Stomach smooth muscle (tissue), 2 donors: ENCODE measurements around the gene OR10K1.
"Not testable (repeated sequence)": the region's sequence is repeated elsewhere in the genome, so short reads cannot be mapped to it uniquely, and the experiment has no call there.

ENCODE experiments used
- H3K27ac ChIP-seq: one replicate; pipeline ENCODE4 v1.7.0; 2013; ENCODE audit warnings: mild to moderate bottlenecking, low read length, inconsistent platforms
- H3K27me3 ChIP-seq, 2 donors: one replicate each; pipeline ENCODE4 v1.7.0; 2013; ENCODE audit warnings: low read length in 2 of 2; ENCODE audit not compliant: insufficient read depth in 2 of 2, control insufficient read depth in 1 of 2
- H3K36me3 ChIP-seq, 2 donors: one replicate each; pipeline ENCODE4 v1.7.0; 2013; ENCODE audit warnings: low read length in 2 of 2; ENCODE audit not compliant: control insufficient read depth in 2 of 2, insufficient read depth in 2 of 2
- H3K4me1 ChIP-seq: one replicate; pipeline ENCODE4 v1.7.0; 2013; ENCODE audit warnings: low read length; ENCODE audit not compliant: control insufficient read depth, insufficient read depth
- H3K4me3 ChIP-seq, 2 donors: one replicate each; pipeline ENCODE4 v1.7.0; 2013; ENCODE audit warnings: low read length in 2 of 2
- H3K9ac ChIP-seq, 2 donors: one replicate each; pipeline ENCODE4 v1.7.0; 2013; ENCODE audit warnings: low read length in 2 of 2, mild to moderate bottlenecking in 1 of 2
- H3K9me3 ChIP-seq, 2 donors: one replicate each; pipeline ENCODE4 v1.7.0; 2013; ENCODE audit warnings: low read length in 2 of 2; ENCODE audit not compliant: control insufficient read depth in 2 of 2
- donor health status: healthy.
- donor health status: Pancreatic carcinoma.

OR10K1 gene, protein sequence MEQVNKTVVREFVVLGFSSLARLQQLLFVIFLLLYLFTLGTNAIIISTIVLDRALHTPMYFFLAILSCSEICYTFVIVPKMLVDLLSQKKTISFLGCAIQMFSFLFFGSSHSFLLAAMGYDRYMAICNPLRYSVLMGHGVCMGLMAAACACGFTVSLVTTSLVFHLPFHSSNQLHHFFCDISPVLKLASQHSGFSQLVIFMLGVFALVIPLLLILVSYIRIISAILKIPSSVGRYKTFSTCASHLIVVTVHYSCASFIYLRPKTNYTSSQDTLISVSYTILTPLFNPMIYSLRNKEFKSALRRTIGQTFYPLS

DNA sequence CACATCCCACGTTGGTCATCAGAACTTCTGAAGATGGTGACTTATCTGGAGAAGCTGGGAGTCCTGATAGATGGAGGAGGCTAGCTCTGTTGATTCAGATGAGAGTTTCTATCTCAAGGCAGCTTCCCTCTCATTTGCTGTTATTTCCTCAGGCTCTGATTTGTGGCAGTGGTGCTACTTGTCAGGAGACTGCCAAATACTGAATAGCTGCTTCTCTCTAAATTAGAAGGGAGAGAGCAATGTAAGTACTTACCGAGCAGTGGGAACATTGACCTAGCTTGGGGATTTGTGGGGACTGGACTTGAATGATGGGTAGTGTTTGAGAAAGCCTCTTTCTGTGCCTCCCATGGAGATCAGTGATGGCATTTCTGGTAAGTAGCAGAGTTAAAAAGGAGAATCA, at the start of gene OR10K1:
Gene OR10K1, plus strand, starts transcription at position 301 of the 400 bp plus-strand sequence. CDS start 3,728 bp downstream, outside the sequence.
- no peaks in the 10 kb centered on the region for H3K27me3 ChIP-seq
- H3K9ac ChIP-seq = no peak within 1 kb of the TSS
- H3K4me3 ChIP-seq = no peak within 1 kb of the TSS
- no peaks in the 10 kb centered on the region for H3K9me3 ChIP-seq
- H3K27ac ChIP-seq = no peak within 1 kb of the TSS
- no peaks in the 10 kb centered on the region for H3K4me1 ChIP-seq
- H3K36me3 ChIP-seq = no peaks in the 10 kb centered on the region

DNA sequence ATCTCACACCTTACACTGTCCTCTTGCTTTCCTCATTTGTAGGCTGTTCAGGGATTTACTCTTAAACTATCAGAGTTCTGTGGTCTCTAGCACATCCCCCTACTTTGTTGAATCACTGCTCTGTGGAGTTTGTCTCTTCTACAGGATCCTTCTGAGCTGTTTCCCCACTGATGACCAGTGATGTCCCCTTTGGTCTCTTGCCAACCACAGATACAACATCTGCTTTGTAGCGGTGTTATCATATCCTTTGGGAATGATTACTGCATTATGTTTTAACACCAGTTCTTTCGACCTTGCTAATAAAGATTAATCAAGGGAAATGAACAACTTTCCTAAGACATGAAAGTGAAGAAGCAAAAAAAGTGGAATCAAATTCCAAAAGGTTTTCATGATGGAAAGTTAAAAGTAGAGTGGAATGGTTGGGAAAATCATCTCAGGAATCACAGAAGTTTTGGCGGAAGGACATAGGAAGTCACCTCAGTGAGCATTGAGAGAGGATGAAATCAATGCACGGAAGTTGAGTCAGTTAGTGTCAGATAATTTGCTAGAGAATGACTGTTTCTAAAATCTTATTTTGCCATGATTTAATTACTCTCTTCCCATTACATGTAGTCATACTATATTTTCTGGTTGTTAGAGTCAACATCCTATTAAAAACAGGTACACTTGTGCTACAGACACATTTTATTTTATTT, 46.8 kb upstream of the OR10K1 start:
- H3K4me1 ChIP-seq = no peaks in the 10 kb centered on the region
- no peak overlapping the region for H3K4me3 ChIP-seq
- H3K27me3 ChIP-seq = no peaks in the 10 kb centered on the region
- no peaks in the 10 kb centered on the region for H3K36me3 ChIP-seq
- no peak overlapping the region for H3K9ac ChIP-seq
- no peak overlapping the region for H3K27ac ChIP-seq
- no peaks in the 10 kb centered on the region for H3K9me3 ChIP-seq

DNA sequence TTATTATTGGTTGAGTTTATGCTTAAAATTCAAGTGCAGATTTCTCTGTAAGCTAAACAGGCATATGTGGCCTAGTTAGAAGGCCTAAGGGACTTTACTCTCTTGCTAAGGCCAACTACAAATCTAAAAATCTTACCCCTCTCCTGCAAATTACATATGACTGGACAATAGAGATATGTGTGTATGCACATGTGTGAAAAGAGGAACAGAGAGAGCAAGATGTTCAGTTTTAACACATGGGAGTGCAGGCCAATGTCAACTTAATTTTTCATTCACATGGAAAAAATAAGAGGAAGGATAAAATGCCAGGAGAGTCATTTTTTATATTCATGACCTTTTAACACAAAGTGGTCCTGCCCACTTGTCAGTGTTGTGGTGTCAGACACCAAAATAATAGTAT, 44.0 kb upstream of the OR10K1 start:
- Histone ChIP-seq H3K9ac (no peak overlapping the region), H3K4me3 (no peak overlapping the region), H3K27ac (no peak overlapping the region)

DNA sequence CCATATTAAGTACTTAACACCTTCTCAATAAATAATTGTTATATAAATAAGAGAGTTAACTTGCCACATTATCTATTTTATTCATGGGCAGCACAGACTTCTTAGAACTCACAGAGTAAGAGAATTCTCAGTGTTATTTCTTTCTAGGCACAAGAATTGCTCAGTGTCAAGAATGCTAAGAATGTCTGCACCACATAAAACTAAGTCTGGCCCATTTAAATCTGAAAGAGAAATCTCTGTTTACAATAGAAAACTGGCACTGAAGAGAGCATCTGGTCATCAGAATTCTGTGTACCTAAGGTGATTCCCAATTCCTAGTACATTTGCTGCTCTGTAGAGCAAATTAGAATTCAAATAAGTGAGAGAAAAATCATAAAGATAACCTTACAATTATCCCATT, 39.4 kb upstream of the OR10K1 start:
- H3K4me3 ChIP-seq = no peak overlapping the region

More for the DNA sequence above, 44.0 kb upstream of the OR10K1 start:
- Histone ChIP-seq H3K36me3 (no peaks in the 10 kb centered on the region), H3K4me1 (no peaks in the 10 kb centered on the region), H3K9me3 (no peaks in the 10 kb centered on the region), H3K27me3 (no peaks in the 10 kb centered on the region)

DNA sequence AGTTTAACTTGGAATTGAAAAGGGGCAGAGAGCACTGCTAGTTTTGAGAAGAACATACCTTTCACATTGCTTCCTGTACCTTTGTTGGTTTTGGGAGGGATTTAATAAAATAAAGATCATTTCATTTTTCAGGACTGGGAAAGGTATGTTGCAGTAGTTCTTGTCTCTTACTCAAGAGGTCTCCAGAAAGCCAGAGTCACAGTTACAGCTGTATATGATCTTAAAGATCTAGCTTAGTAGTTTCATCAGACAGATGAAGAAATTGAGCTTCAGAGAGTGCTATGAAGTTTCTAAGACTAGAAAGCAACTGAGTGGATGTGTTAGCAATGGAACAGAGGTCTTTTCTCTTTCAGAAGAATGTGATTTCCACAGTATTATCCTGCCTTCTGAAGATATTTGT, 36.6 kb upstream of the OR10K1 start:
- Histone ChIP-seq H3K4me1 (no peaks in the 10 kb centered on the region), H3K36me3 (no peaks in the 10 kb centered on the region), H3K27me3 (no peaks in the 10 kb centered on the region), H3K27ac (no peak overlapping the region), H3K9me3 (peaks cover 0 to 2% of the 10 kb centered on the region in 2 donors), H3K9ac (no peak overlapping the region), H3K4me3 (no peak overlapping the region)

More for the DNA sequence above, 39.4 kb upstream of the OR10K1 start:
- H3K4me1 ChIP-seq = no peaks in the 10 kb centered on the region
- no peaks in the 10 kb centered on the region for H3K36me3 ChIP-seq
- H3K9me3 ChIP-seq = peaks cover 0 to 2% of the 10 kb centered on the region in 2 donors
- no peak overlapping the region for H3K27ac ChIP-seq
- H3K9ac ChIP-seq = no peak overlapping the region
- no peaks in the 10 kb centered on the region for H3K27me3 ChIP-seq

DNA sequence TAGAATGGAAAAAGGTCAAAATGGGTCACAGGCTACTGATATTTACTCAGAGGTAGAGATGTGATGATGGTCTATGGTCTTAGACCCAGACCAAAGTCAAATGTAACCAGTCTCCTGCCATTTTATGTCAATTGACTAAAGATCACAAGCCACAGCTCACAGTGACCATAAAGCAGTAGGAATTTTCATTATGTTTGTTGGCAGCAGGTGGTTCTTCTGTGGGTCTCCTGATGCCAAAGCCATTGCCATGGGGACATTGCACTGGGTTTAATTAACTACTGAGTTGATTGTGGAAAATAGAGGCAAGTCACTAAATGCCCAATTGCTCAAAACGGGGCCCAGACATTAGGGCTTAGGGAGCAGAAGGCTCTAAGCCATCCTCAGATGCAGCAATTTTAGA, 35.5 kb upstream of the OR10K1 start, which contains the start of gene OR10K2:
Gene OR10K2, minus strand, starts transcription at position 101 of the 400 bp plus-strand sequence. CDS start 5,371 bp downstream, outside the sequence.
- H3K36me3 ChIP-seq = no peaks in the 10 kb centered on the region
- no peak within 1 kb of the TSS for H3K4me3 ChIP-seq
- no peaks in the 10 kb centered on the region for H3K4me1 ChIP-seq
- no peak within 1 kb of the TSS for H3K9ac ChIP-seq
- no peaks in the 10 kb centered on the region for H3K27me3 ChIP-seq
- H3K9me3 ChIP-seq = peaks cover 0 to 2% of the 10 kb centered on the region in 2 donors
- H3K27ac ChIP-seq = no peak within 1 kb of the TSS

DNA sequence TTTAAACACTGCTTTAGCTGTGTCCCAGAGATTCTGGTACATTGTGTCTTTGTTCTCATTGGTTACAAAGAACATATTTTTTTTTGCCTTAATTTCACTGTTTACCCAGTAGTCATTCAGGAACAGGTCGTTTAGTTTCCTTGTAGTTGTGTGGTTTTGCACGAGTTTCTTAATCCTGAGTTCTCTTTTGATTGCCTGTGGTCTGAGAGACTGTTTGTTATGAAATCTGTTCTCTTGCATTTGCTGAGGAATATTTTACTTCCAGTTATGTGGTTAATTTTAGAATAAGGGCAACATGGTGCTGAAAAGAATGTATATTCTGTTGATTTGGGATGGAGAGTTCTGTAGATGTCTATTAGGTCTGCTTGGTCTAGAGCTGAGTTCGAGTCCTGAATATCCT, 31.5 kb upstream of the OR10K1 start:
- not testable (repeated sequence) for H3K36me3 ChIP-seq, H3K4me1 ChIP-seq, H3K27me3 ChIP-seq, H3K9me3 ChIP-seq, H3K27ac ChIP-seq, H3K9ac ChIP-seq, H3K4me3 ChIP-seq

DNA sequence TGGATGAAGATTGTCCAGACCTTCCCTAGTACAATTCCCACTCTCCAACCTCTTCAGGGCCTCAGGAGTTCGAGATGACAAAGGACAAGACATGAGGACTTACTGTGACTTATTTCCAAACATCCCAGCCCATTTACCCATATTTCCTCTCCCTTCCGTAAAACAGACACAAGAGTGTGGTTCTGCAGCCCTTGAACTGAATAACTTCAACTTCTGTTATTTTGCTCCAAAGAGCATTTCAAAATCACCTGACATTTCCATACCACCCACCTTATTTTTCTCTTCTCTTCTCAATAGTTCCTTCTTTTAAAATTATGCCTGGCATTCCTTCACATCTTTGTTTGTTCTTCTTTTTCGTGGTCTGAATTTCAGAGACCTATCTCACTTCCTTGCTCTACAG, 26.9 kb upstream of the OR10K1 start:
- Histone ChIP-seq H3K36me3 (no peaks in the 10 kb centered on the region), H3K4me3 (no peak overlapping the region), H3K27me3 (no peaks in the 10 kb centered on the region), H3K9ac (no peak overlapping the region), H3K4me1 (no peaks in the 10 kb centered on the region), H3K9me3 (no peaks in the 10 kb centered on the region), H3K27ac (no peak overlapping the region)

DNA sequence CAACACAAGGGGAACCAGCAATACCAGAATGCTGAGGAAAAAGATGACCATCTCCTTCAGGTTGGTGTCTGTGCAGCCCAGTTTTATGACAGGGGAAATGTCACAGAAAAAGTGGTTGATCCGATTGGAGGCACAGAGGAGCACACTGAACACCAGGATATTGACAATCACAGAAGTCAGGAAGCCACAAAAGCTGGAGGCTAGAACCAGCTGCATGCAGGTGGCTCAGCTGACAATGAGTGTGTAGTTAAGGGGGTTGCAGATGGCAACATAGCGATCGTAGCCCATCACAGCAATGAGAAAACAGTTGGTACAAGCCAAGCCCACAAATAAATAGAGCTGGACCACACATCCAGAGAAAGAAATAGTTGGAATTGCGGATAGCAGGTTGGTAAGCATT, 16.3 kb upstream of the OR10K1 start:
- Histone ChIP-seq H3K27me3 (no peaks in the 10 kb centered on the region), H3K27ac (no peak overlapping the region), H3K9ac (no peak overlapping the region), H3K4me1 (no peaks in the 10 kb centered on the region), H3K4me3 (no peak overlapping the region), H3K9me3 (peaks cover 0 to 2% of the 10 kb centered on the region in 2 donors), H3K36me3 (no peaks in the 10 kb centered on the region)

DNA sequence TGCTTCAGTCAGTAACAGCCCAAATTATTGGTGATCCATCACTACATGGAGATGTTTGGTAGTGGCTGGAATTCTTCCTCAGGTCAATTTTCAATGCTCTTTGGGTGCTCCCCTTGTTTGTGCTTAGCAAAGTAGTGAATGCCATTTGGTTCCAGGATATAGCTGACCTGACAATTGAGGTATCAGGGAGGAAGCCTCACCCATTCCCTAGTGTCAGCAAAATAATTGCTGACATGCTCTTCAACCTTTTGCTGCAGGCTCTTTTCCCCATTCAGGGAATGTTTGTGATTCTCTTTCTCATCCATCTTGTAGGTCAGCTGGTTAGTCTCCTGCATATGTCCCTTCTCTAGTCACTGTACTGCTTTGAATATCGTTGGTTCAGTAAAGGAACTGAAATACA, 7.1 kb upstream of the OR10K1 start:
- H3K9ac ChIP-seq = no peak overlapping the region
- H3K9me3 ChIP-seq = no peaks in the 10 kb centered on the region
- no peaks in the 10 kb centered on the region for H3K27me3 ChIP-seq
- H3K27ac ChIP-seq = no peak overlapping the region
- H3K36me3 ChIP-seq = no peaks in the 10 kb centered on the region
- no peaks in the 10 kb centered on the region for H3K4me1 ChIP-seq
- no peak overlapping the region for H3K4me3 ChIP-seq

DNA sequence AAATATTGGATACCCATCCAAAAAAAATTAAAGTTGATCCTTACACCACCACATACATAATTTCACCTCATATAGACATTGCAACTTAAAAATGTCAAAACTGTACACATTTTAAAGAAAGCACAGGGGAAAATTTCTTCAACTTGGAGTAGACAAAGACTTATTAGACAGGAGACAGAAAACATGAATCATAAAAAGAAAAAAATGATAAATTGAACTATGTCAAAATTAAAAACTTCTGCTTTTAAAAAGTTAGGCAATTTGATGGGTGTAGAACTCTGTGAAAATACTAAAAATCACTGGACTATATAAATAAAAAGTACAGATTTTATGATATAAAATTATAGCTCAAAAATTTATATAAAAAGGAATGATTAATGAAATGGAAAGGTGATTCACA, 4.4 kb upstream of the OR10K1 start:
- no peak overlapping the region for H3K4me3 ChIP-seq
- no peak overlapping the region for H3K9ac ChIP-seq
- no peaks in the 10 kb centered on the region for H3K4me1 ChIP-seq
- no peaks in the 10 kb centered on the region for H3K27me3 ChIP-seq
- no peak overlapping the region for H3K27ac ChIP-seq
- no peaks in the 10 kb centered on the region for H3K36me3 ChIP-seq
- H3K9me3 ChIP-seq = no peaks in the 10 kb centered on the region
